ENCODE data around the gene MYH16. TPM values are rescaled to one million over a fixed set of nuclear protein-coding genes. Genes with fewer than 3 reads are reported as not detected.
"Not testable (repeated sequence)": the region's sequence is repeated elsewhere in the genome, so short reads cannot be mapped to it uniquely, and the experiment has no call there.

Gene MYH16
- not detected for polyA plus RNA-seq

- Mint-ChIP-seq H3K9me3 (no peaks in the 10 kb centered on the region), H3K4me1 (peaks cover 8 to 10% of the 10 kb centered on the region in 2 donors), H3K36me3 (peaks cover 0 to 3% (median 0%) of the 10 kb centered on the region in 3 donors), H3K27ac (peak within 1 kb of the TSS in 2 of 6 donors; percentile 14 to 66), H3K27me3 (ENCODE audit: low read depth in 3 of 3) (peaks cover 0 to 5% (median 5%) of the 10 kb centered on the region in 3 donors), H3K4me3 (no peak within 1 kb of the TSS)
- DNase-seq: no peak
Measured at GRCh38 chr7:99272476-99273045, at the start of gene MYH16. MYH16 (plus strand) TSS chr7:99272839.

GRCh38 chr7:99224263-99224898 is 48.3 kb upstream of the MYH16 start:
- H3K4me3 Mint-ChIP-seq; H3K27me3 Mint-ChIP-seq (ENCODE audit: low read depth in 3 of 3); DNase-seq; H3K9me3 Mint-ChIP-seq; H3K36me3 Mint-ChIP-seq: not testable (repeated sequence)
- peaks cover 6 to 25% of the 10 kb centered on the region in 2 donors for H3K4me1 Mint-ChIP-seq
- H3K27ac Mint-ChIP-seq: peak overlapping the region in 1 of 6 donors; percentile 40

- no peak overlapping the region for H3K4me3 Mint-ChIP-seq
- H3K27me3 Mint-ChIP-seq (ENCODE audit: low read depth in 3 of 3): peaks cover 0 to 2% (median 0%) of the 10 kb centered on the region in 3 donors
- peaks cover 6 to 25% of the 10 kb centered on the region in 2 donors for H3K4me1 Mint-ChIP-seq
- no peak for DNase-seq
- H3K9me3 Mint-ChIP-seq: no peaks in the 10 kb centered on the region
- no peak overlapping the region for H3K27ac Mint-ChIP-seq
- no peaks in the 10 kb centered on the region for H3K36me3 Mint-ChIP-seq
Measured at GRCh38 chr7:99224899-99225265, 47.8 kb upstream of the MYH16 start.

- Mint-ChIP-seq H3K27ac (no peak overlapping the region), H3K4me3 (no peak overlapping the region), H3K9me3 (no peaks in the 10 kb centered on the region), H3K4me1 (peaks cover 3 to 19% of the 10 kb centered on the region in 2 donors), H3K27me3 (ENCODE audit: low read depth in 3 of 3) (peaks cover 0 to 2% (median 2%) of the 10 kb centered on the region in 3 donors), H3K36me3 (no peaks in the 10 kb centered on the region)
- DNase-seq: no peak
Measured at GRCh38 chr7:99229234-99229633, 43.4 kb upstream of the MYH16 start.

- Mint-ChIP-seq H3K27me3 (ENCODE audit: low read depth in 3 of 3) (peaks cover 0 to 4% (median 2%) of the 10 kb centered on the region in 3 donors), H3K27ac (no peak overlapping the region)
Measured at GRCh38 chr7:99232082-99232770, 40.4 kb upstream of the MYH16 start.

GRCh38 chr7:99232955-99233354 is 39.7 kb upstream of the MYH16 start:
- not testable (repeated sequence) for H3K27ac Mint-ChIP-seq; DNase-seq; H3K4me3 Mint-ChIP-seq; H3K9me3 Mint-ChIP-seq; H3K36me3 Mint-ChIP-seq; H3K27me3 Mint-ChIP-seq (ENCODE audit: low read depth in 3 of 3)
- H3K4me1 Mint-ChIP-seq: peaks cover 3 to 10% of the 10 kb centered on the region in 2 donors

More at GRCh38 chr7:99232082-99232770, 40.4 kb upstream of the MYH16 start:
- no peak for DNase-seq
- H3K4me1 Mint-ChIP-seq: peaks cover 3 to 13% of the 10 kb centered on the region in 2 donors
- no peaks in the 10 kb centered on the region for H3K9me3 Mint-ChIP-seq
- H3K4me3 Mint-ChIP-seq: no peak overlapping the region
- H3K36me3 Mint-ChIP-seq: no peaks in the 10 kb centered on the region

- H3K27me3 Mint-ChIP-seq (ENCODE audit: low read depth in 3 of 3): peaks cover 0 to 6% (median 2%) of the 10 kb centered on the region in 3 donors
- no peak for DNase-seq
- H3K9me3 Mint-ChIP-seq: no peaks in the 10 kb centered on the region
- H3K4me1 Mint-ChIP-seq: no peaks in the 10 kb centered on the region
- H3K36me3 Mint-ChIP-seq: no peaks in the 10 kb centered on the region
- no peak overlapping the region for H3K27ac Mint-ChIP-seq
- no peak overlapping the region for H3K4me3 Mint-ChIP-seq
Measured at GRCh38 chr7:99234185-99234584, 38.5 kb upstream of the MYH16 start.

GRCh38 chr7:99235925-99236324 is 36.7 kb upstream of the MYH16 start:
- DNase-seq: no peak
- H3K36me3 Mint-ChIP-seq: no peaks in the 10 kb centered on the region
- H3K27ac Mint-ChIP-seq: no peak overlapping the region
- peaks cover 0 to 4% (median 0%) of the 10 kb centered on the region in 3 donors for H3K27me3 Mint-ChIP-seq (ENCODE audit: low read depth in 3 of 3)
- no peak overlapping the region for H3K4me3 Mint-ChIP-seq
- no peaks in the 10 kb centered on the region for H3K9me3 Mint-ChIP-seq
- H3K4me1 Mint-ChIP-seq: no peaks in the 10 kb centered on the region

GRCh38 chr7:99237876-99238275 is 34.8 kb upstream of the MYH16 start:
- H3K9me3 Mint-ChIP-seq; H3K4me3 Mint-ChIP-seq; H3K4me1 Mint-ChIP-seq; H3K27ac Mint-ChIP-seq; H3K27me3 Mint-ChIP-seq (ENCODE audit: low read depth in 3 of 3); H3K36me3 Mint-ChIP-seq; DNase-seq: not testable (repeated sequence)

GRCh38 chr7:99238558-99239341 is 33.9 kb upstream of the MYH16 start:
- H3K4me3 Mint-ChIP-seq: no peak overlapping the region
- H3K27ac Mint-ChIP-seq: no peak overlapping the region
- no peak for DNase-seq
- peaks cover 0 to 2% (median 0%) of the 10 kb centered on the region in 6 donors for H3K9me3 Mint-ChIP-seq
- H3K36me3 Mint-ChIP-seq: no peaks in the 10 kb centered on the region
- no peaks in the 10 kb centered on the region for H3K4me1 Mint-ChIP-seq
- peaks cover 0 to 4% (median 4%) of the 10 kb centered on the region in 3 donors for H3K27me3 Mint-ChIP-seq (ENCODE audit: low read depth in 3 of 3)

GRCh38 chr7:99242682-99243081 is 30.0 kb upstream of the MYH16 start:
- H3K4me3 Mint-ChIP-seq: no peak overlapping the region
- H3K36me3 Mint-ChIP-seq: no peaks in the 10 kb centered on the region
- H3K27me3 Mint-ChIP-seq (ENCODE audit: low read depth in 3 of 3): peaks cover 0 to 4% (median 2%) of the 10 kb centered on the region in 3 donors

GRCh38 chr7:99243751-99244337 is 28.8 kb upstream of the MYH16 start:
- H3K9me3 Mint-ChIP-seq: peaks cover 0 to 2% (median 0%) of the 10 kb centered on the region in 6 donors
- no peak for DNase-seq
- H3K4me3 Mint-ChIP-seq: no peak overlapping the region
- no peaks in the 10 kb centered on the region for H3K36me3 Mint-ChIP-seq
- H3K4me1 Mint-ChIP-seq: no peaks in the 10 kb centered on the region
- H3K27ac Mint-ChIP-seq: no peak overlapping the region
- peaks cover 0 to 4% (median 0%) of the 10 kb centered on the region in 3 donors for H3K27me3 Mint-ChIP-seq (ENCODE audit: low read depth in 3 of 3)

More at GRCh38 chr7:99242682-99243081, 30.0 kb upstream of the MYH16 start:
- Mint-ChIP-seq H3K27ac (no peak overlapping the region), H3K9me3 (peaks cover 0 to 2% (median 0%) of the 10 kb centered on the region in 6 donors), H3K4me1 (no peaks in the 10 kb centered on the region)
- DNase-seq: no peak

GRCh38 chr7:99244939-99245338 is 27.7 kb upstream of the MYH16 start:
- H3K9me3 Mint-ChIP-seq: peaks cover 0 to 2% (median 0%) of the 10 kb centered on the region in 6 donors
- H3K4me3 Mint-ChIP-seq: no peak overlapping the region
- no peak for DNase-seq
- no peaks in the 10 kb centered on the region for H3K36me3 Mint-ChIP-seq
- peaks cover 0 to 4% (median 0%) of the 10 kb centered on the region in 3 donors for H3K27me3 Mint-ChIP-seq (ENCODE audit: low read depth in 3 of 3)
- no peak overlapping the region for H3K27ac Mint-ChIP-seq
- H3K4me1 Mint-ChIP-seq: no peaks in the 10 kb centered on the region
